HG03159 (cell line): Measurements from ENCODE around the gene VAV2.
"Not testable (repeated sequence)": the region's sequence is repeated elsewhere in the genome, so short reads cannot be mapped to it uniquely, and the experiment has no call there.

Experiments used
- ATAC-seq: cut with Tn5 transposase; IDR thresholded peaks from one replicate; pipeline ENCODE4 v1.9.1; 2021; ENCODE audit warnings: mild to moderate bottlenecking, moderate library complexity; ENCODE audit not compliant: unreplicated experiment

VAV2 gene

DNA sequence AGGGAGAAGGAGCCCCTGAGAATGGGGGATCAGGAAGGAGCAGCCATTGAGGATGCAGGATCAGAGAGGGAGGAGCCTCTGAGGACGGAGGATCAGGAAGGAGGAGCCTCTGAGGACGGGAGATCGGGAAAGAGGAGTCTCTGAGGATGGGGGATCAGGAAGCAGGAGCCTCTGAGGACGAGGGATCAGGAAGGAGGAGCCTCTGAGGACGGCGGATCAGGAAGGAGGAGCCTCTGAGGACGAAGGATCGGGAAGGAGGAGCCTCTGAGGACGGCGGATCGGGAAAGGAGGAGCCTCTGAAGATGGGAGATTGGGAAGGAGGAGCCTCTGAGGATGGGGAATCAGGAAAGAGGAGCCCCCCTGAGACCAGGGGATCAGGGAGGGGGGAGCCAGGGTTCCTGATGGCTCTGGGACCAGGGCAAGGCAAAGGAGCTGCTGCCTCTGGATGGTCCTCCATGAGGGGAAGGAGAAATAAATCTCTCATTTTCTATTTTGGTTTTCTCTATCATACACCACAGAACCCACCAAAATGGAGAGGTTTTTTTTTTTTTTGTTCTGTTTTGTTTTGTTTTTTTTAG, 231.3 kb downstream of the VAV2 start:
- no peak for ATAC-seq

- no peak for ATAC-seq
Measured at GRCh38 chr9:133759946-133760345, 232.2 kb downstream of the VAV2 start.

GRCh38 chr9:133759146-133759900, 232.8 kb downstream of the VAV2 start:
- no peak for ATAC-seq

DNA sequence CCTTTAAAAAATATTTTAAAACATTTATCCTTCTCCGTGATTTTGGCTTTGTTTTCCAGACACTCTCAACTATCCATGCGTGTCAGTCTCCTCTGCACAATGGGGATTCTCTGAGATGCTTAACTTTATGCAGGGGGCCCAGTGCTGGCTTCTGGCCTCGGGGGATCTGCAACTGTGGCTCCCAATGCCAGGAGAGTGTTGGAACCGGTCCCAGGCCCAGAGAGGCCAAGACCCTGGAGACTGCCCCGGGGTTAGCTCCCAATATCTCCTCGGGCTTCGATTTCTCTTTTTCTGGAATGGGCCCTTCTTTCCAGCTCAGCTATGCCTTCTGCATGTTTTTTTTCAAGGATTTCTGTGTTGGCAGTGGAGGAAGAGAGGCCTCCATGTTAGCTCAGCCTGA, 233.9 kb downstream of the VAV2 start:
- ATAC-seq, result no peak

DNA sequence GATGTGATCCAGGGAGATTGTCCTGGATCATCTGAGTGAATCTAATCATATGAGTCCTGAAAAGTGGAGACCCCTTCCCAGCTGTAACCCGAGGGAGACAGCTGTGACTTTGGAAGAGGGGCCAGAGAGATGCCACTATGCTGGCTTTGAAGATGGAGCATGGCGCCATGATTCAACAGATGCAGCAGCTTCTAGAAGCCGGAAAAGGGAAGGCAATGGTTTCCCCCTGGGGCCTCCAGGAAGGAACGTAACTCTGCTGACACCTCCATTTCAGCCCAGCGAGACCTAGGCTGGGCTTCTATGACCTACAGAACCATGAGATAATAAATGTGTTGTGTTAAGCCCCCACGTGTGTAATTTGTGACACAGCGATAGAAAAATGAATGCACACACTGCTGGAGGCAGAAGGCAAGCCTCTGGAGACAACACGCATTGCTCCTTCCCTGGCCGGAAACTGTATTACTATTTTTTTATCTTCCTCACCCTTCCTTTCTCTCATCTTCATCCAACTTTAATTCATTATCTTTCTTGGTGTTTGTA, 237.4 kb downstream of the VAV2 start:
- ATAC-seq, result no peak

DNA sequence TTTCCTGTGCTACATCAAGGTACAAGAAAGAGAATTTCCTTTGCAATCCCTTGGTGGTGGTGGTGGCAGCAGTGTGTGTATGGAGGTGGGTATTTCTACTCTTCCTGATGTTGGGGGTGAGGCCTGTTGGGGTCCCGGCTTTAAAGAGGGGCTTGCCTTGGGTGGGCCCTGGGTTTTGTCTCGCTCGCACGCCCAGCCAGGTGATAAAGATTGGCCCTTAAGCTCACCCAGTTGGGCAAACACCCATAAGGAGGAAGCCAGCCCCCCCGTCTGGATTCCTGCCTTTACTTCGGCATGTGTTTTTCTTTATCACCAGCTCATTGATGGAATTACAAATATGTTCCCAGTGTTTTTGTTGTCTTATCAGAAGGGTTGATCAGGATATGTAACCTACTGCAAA, 237.9 kb downstream of the VAV2 start:
- ATAC-seq, result no peak

DNA sequence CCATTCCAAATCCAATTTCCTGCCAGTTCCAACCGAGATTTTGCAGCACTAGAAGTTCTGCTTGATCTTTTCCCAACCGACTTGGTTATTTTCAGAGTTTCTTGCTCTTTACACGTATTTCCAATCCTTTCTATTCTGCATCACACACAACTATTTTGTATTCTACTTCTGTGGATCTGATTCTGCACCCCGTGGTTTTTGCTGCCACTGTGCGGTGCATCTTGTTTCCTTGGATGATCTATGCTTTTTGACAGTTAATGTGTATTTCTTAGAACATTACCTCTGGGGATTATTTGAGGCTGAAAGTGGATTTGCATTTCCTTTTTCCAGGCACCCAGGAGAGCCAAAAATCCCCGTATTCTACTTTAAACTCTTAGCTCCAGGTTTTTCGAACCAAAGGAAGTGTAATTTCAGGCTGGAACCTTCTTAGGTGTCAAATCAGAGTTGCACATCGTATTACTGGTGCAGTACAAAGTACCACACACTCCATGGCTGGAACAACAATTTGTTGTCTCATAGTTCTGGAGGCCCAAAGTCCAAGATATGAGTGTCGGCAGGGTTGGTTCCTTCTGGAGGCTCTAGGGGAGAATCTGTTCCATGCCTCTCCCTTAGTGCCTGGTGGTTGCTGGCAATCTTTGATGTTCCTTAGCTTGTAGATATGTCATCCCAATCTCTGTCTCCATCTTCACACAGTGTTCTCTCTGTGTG, 239.2 kb downstream of the VAV2 start:
- ATAC-seq, result no peak

DNA sequence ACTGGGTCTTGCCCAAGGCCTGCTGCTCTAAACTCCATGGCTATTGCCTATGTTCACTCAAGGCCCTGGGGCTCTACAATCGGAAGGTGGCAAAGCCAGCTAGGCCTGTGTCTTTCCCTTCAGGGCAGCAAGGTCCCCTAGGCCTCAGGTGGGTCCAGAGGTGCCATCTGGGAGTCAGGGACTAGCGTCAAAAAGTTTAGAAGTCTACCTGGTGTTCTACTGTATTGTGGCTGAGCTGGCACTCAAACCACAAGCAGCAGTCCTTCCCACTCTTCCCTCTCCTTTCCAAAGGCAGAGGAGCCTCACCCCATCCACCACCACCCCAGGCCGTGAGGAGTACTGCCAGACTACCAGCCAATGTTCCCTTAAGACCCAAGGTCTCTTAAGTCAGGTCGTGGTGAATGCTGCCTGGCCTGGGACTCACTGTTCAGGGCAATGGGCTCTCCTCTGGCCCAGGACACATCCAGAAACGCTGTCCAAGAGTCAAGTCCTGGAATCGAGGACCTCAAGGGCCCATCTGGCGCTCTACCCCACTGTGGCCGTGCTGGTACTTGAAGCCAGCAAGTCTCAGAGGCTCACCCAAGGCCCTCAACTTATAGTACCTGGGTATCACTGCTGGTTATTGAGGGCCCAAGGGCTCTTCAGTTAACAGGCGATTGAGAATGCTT, 241.0 kb downstream of the VAV2 start:
- ATAC-seq, result no peak

- no peak for ATAC-seq
Measured at GRCh38 chr9:133747309-133747708, 244.8 kb downstream of the VAV2 start.

- ATAC-seq, result not testable (repeated sequence)
Measured at GRCh38 chr9:133744528-133744927, 247.6 kb downstream of the VAV2 start.

GRCh38 chr9:133742849-133743444, 249.2 kb downstream of the VAV2 start:
- ATAC-seq, result peak; percentile 77

- ATAC-seq, result no peak
Measured at GRCh38 chr9:133742251-133742650, 249.9 kb downstream of the VAV2 start.

DNA sequence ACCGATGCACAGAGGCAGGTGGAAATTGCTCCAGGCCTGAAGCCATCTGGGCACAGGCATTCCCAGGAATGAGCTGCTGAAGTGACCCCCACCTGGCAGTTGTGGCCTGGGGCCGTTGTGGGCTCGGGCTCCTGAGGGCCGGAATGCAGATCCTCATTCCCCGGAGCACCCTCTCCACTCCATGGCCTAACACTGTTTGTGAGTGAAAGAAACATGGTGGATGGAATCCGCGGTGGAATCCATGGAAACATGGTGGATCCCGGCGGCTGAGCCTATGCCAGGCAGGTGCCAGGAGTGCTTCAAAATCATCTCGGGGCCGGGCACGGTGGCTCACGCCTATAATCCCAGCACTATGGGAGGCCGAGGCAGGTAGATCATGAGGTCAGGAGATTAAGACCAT, 250.4 kb downstream of the VAV2 start:
- no peak for ATAC-seq

- no peak for ATAC-seq
Measured at GRCh38 chr9:133740911-133741310, 251.2 kb downstream of the VAV2 start.

GRCh38 chr9:133739408-133740280, 252.5 kb downstream of the VAV2 start:
- no peak for ATAC-seq

DNA sequence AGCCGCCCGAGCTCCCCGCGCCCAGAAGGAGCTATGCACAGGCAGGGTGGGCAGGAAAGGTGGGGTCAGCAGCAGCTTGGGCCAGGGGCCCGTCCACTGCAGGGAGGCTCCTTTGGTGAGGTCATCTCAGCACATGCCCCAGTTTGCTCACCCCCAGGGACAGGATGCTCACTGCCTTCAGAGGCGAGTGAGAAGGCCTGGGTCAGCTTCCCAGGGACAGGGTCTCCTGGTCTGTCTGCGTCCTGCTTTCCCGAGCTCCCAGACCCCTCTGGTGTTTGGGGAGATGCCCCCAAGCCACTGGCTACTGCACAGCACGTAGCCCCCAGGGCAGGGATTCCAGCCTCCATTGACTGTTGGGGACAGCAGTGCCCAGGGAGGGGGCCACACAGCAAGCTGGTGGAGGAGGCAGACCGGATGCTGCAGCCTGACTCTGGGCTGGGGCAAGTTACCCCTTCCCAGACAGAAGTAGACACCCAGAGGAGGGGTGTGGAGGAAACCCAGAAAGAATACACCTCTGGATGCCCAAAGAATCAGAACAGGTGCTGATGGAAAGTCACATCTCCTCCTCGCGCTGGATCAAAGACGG, 253.4 kb downstream of the VAV2 start:
- ATAC-seq, result no peak

DNA sequence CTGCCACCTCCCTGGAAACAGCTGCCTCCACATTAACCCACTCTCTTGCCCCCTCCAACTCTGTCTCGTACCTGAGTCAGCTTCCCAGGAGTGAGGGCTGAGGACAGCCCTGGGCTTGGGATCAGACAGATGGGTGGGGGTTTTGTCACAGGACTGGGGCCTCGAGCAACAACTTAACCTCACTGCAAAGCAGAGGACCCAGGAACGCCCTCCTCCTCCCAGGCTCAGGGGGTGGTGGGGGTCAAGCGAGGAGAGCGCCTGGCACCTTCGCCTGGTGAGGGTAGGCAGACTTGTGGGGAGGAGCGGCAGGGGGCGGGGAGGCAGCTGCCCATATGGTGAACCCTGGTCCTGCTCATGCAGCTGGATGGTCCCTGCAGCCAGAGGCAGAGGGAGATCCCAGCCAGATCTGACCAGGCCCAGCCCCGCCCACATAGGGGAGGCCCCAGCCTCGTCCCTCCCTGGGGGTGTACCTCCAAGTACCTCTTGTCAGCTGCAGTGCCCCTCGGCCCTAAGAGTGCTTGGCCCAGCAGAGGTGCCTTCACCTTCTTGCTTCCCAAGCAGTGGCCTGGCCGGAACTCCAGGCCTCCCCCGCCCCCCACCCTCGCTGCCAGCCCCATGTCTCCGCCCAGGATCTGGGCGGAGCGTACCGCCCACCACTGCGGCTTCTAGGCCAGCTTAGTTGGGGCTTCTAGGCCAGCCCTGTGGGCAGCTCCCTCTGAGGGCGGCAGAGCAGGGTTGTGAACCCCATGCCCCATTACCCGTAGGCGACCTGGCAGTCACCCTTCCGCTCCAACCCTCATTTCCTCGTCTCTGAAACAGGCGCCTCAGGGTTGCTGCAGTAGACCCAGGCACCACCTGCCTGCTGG, 254.1 kb downstream of the VAV2 start, which contains the start of gene SARDH:
TSS of gene SARDH (minus strand) at position 579 of the 866 bp plus-strand sequence. CDS start 4,179 bp downstream, outside the sequence.
- ATAC-seq, result no peak

DNA sequence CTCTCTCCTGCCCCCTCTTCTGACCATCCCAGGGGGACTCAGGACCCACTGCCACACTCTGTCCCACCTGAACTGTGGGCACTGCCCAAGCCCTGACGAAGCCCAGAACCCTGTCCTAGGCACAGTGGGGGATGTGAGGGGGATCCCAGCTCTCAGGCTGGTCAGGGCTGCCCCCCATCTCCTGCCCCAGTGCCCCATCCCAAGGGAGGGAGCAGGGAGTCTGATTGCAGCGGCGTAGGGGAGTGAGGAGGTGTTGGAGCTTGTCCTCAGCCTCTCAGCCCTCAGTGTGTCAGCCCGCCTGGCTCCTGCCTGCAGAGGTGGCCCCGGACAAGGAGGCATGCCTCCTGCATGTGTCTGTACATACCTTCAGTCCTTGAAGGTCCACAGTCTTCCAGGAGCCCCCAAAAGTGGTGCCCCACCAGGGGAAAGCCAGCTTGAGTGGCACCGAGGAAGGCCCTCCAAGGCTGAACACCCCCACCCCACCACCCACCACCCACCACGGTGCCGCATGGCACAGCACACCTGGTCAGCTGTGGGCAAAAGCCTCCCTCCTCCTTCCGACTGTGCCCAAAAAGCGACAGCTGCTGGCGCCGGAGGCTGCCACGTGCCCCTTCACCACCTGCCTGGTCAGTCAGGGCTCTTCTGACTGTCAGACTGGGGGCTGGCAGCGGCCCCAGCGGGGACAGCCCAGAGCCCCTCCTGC, 254.9 kb downstream of the VAV2 start:
- no peak for ATAC-seq
